Measurements from ENCODE around the gene CRYAB.
"Not testable (repeated sequence)": the region's sequence is repeated elsewhere in the genome, so short reads cannot be mapped to it uniquely, and the experiment has no call there.

CRYAB gene

GRCh38 chr11:111933176-111933575 is 21.6 kb upstream of the CRYAB start:
- FAIRE-seq = not testable (repeated sequence)

- no peak for FAIRE-seq
Measured at GRCh38 chr11:111932611-111932950, 21.0 kb upstream of the CRYAB start.

- FAIRE-seq = no peak
Measured at GRCh38 chr11:111930472-111930871, 18.9 kb upstream of the CRYAB start.

- peak; percentile 43 for FAIRE-seq
Measured at GRCh38 chr11:111926505-111927391, 15.2 kb upstream of the CRYAB start.

GRCh38 chr11:111925953-111926352 is 14.4 kb upstream of the CRYAB start:
- FAIRE-seq = no peak

GRCh38 chr11:111923951-111924350 is 12.4 kb upstream of the CRYAB start:
- no peak for FAIRE-seq

GRCh38 chr11:111923351-111923788 is 11.8 kb upstream of the CRYAB start:
- FAIRE-seq = no peak

GRCh38 chr11:111922803-111923202 is 11.2 kb upstream of the CRYAB start:
- no peak for FAIRE-seq

GRCh38 chr11:111921541-111922230 is 10.1 kb upstream of the CRYAB start:
- no peak for FAIRE-seq

- FAIRE-seq = no peak
Measured at GRCh38 chr11:111920908-111921307, 9.3 kb upstream of the CRYAB start.

GRCh38 chr11:111918390-111919256 is 7.1 kb upstream of the CRYAB start, which contains the start of gene C11orf52:
TSS of gene C11orf52 (plus strand) at chr11:111918913. CDS start at chr11:111918973, 60 bp downstream.
- no peak for FAIRE-seq

- FAIRE-seq = no peak
Measured at GRCh38 chr11:111917788-111918187, 6.2 kb upstream of the CRYAB start.

GRCh38 chr11:111917312-111917711 is 5.7 kb upstream of the CRYAB start:
- no peak for FAIRE-seq

GRCh38 chr11:111916768-111917167 is 5.2 kb upstream of the CRYAB start:
- no peak for FAIRE-seq

- FAIRE-seq = no peak
Measured at GRCh38 chr11:111913997-111914396, 2.4 kb upstream of the CRYAB start.

- no peak for FAIRE-seq
Measured at GRCh38 chr11:111913031-111913861, 1.7 kb upstream of the CRYAB start.

- FAIRE-seq = no peak
Measured at GRCh38 chr11:111912535-111912934, 965 bp upstream of the CRYAB start, which contains the start of gene HSPB2. TSS of gene HSPB2 (plus strand) at chr11:111912734. CDS start at chr11:111912830, 96 bp downstream.

GRCh38 chr11:111910676-111911562 is 651 bp downstream of the CRYAB start:
- FAIRE-seq = no peak

GRCh38 chr11:111909378-111909777 is 2.2 kb downstream of the CRYAB start:
- FAIRE-seq = no peak

- no peak for FAIRE-seq
Measured at GRCh38 chr11:111908639-111909305, 2.8 kb downstream of the CRYAB start.
